Measurements from ENCODE around the gene DNAJC3.
"Not testable (repeated sequence)": the region's sequence is repeated elsewhere in the genome, so short reads cannot be mapped to it uniquely, and the experiment has no call there.

The DNAJC3 gene

DNA sequence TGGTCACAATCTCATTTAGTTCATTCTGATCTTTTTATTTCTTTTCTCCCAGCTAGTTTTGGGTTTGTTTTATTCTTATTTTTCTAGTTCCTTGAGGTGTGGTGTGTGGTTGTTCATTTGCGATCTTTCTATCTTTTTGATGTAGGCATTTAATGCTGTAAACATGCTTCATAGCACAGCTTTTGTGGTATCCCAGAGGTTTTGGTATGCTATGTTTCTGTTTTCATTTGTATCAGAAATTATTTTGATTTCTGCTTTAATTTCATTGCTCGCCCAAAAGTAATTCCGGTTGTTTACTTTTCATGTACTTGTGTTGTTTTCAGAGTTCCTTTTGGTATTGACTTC is 12.6 kb downstream of the DNAJC3 start:
- H3K27ac ChIP-seq, result no peak overlapping the region
- TF ChIP-seq, protein P1, sequence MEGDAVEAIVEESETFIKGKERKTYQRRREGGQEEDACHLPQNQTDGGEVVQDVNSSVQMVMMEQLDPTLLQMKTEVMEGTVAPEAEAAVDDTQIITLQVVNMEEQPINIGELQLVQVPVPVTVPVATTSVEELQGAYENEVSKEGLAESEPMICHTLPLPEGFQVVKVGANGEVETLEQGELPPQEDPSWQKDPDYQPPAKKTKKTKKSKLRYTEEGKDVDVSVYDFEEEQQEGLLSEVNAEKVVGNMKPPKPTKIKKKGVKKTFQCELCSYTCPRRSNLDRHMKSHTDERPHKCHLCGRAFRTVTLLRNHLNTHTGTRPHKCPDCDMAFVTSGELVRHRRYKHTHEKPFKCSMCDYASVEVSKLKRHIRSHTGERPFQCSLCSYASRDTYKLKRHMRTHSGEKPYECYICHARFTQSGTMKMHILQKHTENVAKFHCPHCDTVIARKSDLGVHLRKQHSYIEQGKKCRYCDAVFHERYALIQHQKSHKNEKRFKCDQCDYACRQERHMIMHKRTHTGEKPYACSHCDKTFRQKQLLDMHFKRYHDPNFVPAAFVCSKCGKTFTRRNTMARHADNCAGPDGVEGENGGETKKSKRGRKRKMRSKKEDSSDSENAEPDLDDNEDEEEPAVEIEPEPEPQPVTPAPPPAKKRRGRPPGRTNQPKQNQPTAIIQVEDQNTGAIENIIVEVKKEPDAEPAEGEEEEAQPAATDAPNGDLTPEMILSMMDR (IDR thresholded peaks at IDR 0.05), result no peak
- TF ChIP-seq ZFX (IDR thresholded peaks at IDR 0.05; ENCODE audit: borderline replicate concordance), result no peak

DNA sequence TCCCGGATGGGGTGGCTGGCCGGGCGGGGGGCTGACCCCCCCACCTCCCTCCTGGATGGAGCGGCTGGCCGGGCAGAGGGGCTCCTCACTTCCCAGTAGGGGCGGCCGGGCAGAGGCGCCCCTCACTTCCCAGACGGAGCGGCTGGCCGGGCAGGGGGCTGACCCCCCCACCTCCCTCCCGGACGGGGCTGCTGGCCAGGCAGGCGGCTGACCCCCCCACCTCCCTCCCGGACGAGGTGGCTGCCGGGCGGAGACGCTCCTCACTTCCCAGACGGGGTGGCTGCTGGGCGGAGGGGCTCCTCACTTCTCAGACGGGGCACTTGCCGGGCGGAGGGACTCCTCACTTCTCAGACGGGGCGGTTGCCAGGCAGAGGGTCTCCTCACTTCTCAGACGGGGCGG is 14.0 kb downstream of the DNAJC3 start:
- not testable (repeated sequence) for H3K27ac ChIP-seq

DNA sequence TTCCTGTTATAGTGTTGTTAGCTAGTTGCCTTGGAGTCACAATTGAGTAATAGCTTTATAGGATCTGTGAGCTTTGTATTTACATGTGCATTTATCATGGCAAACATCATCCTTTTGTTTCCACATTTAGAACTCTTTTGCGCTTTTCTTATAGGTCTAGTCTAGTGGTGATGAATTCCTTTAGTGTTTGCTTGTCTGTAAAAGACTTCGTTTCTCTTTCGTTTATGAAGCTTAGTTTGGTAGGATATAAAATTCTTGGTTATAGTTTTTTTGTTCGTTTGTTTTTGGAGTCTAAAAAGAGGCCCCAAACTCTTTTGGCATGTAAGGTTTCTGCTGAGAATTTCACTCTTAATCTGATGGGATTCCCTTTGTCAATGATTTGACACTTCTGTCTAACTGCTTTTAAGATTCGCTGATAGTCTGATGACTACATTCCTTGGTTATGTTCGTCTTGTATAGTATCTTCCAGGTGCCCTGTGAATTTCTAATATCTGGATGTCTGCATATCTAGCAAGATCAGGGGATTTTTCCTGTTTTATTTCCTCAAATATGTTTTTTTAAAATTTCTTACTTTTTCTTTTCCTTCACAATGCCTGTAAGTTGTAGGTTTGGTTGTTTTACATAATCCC is 20.2 kb downstream of the DNAJC3 start:
- H3K27ac ChIP-seq, result no peak overlapping the region
- TF ChIP-seq, protein P1 (IDR thresholded peaks at IDR 0.05), result no peak
- no peak for TF ChIP-seq ZFX (IDR thresholded peaks at IDR 0.05; ENCODE audit: borderline replicate concordance)

DNA sequence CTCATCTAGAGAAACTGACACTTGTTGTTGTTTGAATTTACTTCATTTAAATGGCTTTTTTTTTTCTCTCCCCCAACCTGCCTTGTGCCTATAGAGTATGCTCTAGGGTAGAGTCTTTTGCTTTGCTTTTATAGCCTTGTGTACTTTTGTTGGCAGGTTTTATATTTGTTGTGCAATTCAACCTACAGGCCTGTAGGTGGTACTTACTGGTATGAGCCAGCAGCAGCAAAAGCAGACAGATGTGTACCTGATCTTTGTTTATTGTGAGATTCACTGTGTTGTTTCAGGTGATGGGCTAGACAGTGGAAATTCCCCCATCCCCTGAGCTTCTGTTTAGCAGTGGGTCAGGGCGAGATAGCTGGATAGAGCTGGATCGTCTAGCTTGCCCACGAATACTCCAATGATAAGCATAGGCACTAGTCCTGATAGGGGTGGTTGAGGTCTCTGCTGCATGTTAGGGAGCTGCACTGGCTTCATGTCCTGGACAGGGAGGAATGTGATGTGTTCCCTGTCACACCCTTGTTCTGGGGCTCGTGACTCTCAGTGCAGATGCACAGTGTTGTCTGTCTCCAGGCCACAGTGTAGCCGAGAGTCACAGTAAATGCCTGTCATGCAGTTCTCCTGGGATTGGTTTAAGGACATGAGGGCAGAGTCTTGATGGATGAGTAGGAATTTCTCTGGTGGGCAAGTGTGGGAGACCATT is 21.3 kb downstream of the DNAJC3 start:
- H3K27ac ChIP-seq, result no peak overlapping the region
- TF ChIP-seq ZFX (IDR thresholded peaks at IDR 0.05; ENCODE audit: borderline replicate concordance), result no peak
- TF ChIP-seq, protein P1 (IDR thresholded peaks at IDR 0.05), result peak; percentile 59

DNA sequence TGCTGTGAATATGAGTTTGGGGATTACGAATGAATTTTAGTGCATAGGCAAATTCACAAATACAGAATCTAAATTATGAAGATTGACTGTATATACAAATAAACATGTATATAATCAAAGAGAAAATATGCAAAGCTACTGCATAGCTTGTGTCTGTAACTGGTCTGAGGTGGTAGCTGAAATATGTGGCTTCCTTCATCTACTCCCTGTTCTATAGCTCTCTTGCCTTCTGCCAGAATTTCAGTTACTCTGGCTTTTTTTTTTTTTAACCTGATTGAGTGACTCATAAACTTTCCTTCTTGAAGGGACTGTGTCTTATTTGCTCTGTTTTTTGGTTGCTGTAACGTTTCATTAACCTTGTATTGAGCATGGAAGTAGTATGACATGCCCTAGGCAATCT is 26.6 kb downstream of the DNAJC3 start:
- no peak overlapping the region for H3K27ac ChIP-seq
- TF ChIP-seq ZFX (IDR thresholded peaks at IDR 0.05; ENCODE audit: borderline replicate concordance), result no peak
- TF ChIP-seq, protein P1 (IDR thresholded peaks at IDR 0.05), result no peak

DNA sequence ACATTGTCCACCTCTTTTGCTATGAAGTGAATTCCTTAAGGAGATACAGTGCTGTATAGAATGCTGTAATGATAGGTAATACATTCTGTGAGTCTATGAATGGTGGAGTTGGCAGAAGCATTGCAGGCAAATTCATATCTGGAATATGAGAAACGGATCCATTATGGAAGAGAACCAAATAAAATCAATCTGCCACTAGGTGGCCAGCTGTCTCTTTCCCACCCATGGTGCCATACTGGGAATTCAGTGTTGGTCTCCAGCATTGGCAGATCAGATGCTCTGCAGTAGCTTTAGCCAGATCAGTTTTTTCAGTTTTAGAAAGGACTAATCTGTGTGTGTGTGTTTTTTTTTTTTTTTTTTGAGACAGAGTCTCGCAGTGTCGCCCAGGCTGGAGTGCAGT is 27.6 kb downstream of the DNAJC3 start:
- TF ChIP-seq, protein P1 (IDR thresholded peaks at IDR 0.05), result peak; percentile 69
- TF ChIP-seq ZFX (IDR thresholded peaks at IDR 0.05; ENCODE audit: borderline replicate concordance), result no peak
- H3K27ac ChIP-seq, result no peak overlapping the region

DNA sequence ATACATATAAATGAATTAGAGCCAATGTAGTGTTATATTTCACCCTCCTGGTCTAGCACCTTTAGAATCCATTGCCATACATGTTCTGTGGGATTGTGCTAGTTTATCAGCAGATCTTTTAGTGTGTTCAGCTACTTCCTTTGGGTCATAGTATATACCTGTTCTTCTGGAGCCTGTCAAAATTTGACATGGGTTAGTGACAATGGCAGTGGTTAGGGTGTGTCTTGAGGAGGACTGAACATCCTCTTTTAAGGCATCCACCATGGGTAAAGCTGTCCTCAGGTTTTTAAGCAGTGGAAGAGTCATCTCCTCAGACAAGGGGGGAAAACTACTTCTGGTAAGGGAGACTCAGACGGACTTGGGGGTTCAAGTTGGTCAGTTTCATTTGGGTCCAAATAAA is 29.4 kb downstream of the DNAJC3 start:
- TF ChIP-seq, protein P1 (IDR thresholded peaks at IDR 0.05), result no peak
- no peak for TF ChIP-seq ZFX (IDR thresholded peaks at IDR 0.05; ENCODE audit: borderline replicate concordance)
- H3K27ac ChIP-seq, result no peak overlapping the region
